ENCODE data around the gene ST6GALNAC1. TPM values are rescaled to one million over a fixed set of nuclear protein-coding genes. Genes with fewer than 3 reads are reported as not detected.

Gene ST6GALNAC1, protein sequence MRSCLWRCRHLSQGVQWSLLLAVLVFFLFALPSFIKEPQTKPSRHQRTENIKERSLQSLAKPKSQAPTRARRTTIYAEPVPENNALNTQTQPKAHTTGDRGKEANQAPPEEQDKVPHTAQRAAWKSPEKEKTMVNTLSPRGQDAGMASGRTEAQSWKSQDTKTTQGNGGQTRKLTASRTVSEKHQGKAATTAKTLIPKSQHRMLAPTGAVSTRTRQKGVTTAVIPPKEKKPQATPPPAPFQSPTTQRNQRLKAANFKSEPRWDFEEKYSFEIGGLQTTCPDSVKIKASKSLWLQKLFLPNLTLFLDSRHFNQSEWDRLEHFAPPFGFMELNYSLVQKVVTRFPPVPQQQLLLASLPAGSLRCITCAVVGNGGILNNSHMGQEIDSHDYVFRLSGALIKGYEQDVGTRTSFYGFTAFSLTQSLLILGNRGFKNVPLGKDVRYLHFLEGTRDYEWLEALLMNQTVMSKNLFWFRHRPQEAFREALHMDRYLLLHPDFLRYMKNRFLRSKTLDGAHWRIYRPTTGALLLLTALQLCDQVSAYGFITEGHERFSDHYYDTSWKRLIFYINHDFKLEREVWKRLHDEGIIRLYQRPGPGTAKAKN
- under 1 TPM in 3 of 9 donors, not detected in 6; 0.25 to 0.76 (median 0.33) TPM for total RNA-seq
- polyA plus RNA-seq, result under 1 TPM in 2 of 3 donors, not detected in 1; 0.47 to 0.88 TPM
- long read RNA-seq, donor 1, result 0 reads
- long read RNA-seq, donor 2, result 0 reads
- long read RNA-seq, donor 3, result 0 reads
- long read RNA-seq, donor 4, result 0 reads
- long read RNA-seq, donor 5, result 0 reads
- long read RNA-seq, donor 6, result 0 reads
- long read RNA-seq, donor 7, result 0 reads
- long read RNA-seq, donor 8, result 0 reads
- long read RNA-seq, donor 9, result 0 reads
- long read RNA-seq, donor 10, result 0 reads

- no peaks in the 10 kb centered on the region for H3K27me3 ChIP-seq
- peaks cover 7 to 11% of the 10 kb centered on the region in 2 donors for H3K4me1 ChIP-seq (replicated peaks in 1 of 2)
- H3K36me3 ChIP-seq (replicated peaks in 1 of 2), result no peaks in the 10 kb centered on the region
- no peak within 1 kb of the TSS for H3K27ac ChIP-seq
- intact Hi-C loops (cut with DNase I), result no loop called here
- H3K4me3 ChIP-seq, result no peak within 1 kb of the TSS
- DNase-seq, result no peak
- peaks cover 5 to 9% (median 5%) of the 10 kb centered on the region in 3 donors for H3K9me3 ChIP-seq (replicated peaks in 1 of 3)
- WGBS, 4 donors, result 78 to 87% (median 80%) methylated on average over 7 of the region's 7 CpGs
- TF ChIP-seq, protein P1, sequence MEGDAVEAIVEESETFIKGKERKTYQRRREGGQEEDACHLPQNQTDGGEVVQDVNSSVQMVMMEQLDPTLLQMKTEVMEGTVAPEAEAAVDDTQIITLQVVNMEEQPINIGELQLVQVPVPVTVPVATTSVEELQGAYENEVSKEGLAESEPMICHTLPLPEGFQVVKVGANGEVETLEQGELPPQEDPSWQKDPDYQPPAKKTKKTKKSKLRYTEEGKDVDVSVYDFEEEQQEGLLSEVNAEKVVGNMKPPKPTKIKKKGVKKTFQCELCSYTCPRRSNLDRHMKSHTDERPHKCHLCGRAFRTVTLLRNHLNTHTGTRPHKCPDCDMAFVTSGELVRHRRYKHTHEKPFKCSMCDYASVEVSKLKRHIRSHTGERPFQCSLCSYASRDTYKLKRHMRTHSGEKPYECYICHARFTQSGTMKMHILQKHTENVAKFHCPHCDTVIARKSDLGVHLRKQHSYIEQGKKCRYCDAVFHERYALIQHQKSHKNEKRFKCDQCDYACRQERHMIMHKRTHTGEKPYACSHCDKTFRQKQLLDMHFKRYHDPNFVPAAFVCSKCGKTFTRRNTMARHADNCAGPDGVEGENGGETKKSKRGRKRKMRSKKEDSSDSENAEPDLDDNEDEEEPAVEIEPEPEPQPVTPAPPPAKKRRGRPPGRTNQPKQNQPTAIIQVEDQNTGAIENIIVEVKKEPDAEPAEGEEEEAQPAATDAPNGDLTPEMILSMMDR (IDR thresholded peaks at IDR 0.05), result no peak
- no peak for TF ChIP-seq POLR2A (IDR thresholded peaks at IDR 0.05)
Measured at GRCh38 chr17:76643553-76644148, at the start of gene ST6GALNAC1. ST6GALNAC1 (minus strand) TSS chr17:76643757; CDS start chr17:76643638, 119 bp downstream.

DNA sequence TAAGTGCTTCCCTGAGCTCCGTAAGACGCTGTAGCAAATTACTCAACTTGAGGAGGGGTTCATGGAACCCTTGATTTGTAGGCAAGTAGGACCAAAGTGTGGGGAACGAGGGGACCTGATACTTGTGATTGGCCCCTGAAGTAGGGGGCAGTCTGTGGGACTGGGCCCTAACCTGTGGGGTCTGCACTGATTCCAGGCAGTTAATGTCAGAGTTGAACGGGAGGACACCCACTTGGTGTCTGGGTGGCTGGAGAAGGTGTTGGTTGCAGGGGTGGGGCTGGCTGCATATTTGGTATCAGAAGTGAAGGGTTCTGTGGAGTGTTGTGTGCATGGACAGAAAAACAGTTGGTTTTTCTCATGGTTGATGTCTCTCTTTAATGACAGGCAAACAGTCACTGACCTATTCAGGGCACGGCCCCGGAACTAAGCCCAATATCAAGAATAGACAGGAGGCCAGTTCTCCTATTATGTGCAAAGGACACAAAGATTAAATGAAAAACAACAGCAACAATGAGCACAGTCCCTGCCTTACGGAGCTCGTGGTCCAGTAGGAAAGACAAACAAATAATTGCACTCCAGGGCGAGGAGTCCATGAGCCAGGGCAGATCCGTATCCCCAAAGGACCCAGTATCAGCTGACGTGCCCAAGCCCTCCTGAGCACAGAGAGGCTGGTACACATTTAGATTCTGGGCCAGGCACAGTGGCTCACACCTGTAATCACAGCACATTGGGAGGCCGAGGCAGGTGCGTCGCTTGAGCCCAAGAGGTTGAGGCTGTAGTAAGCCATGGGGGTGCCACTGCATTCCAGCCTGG, 48.0 kb upstream of the ST6GALNAC1 start:
- no peak for TF ChIP-seq POLR2A (IDR thresholded peaks at IDR 0.05)
- TF ChIP-seq, protein P1 (IDR thresholded peaks at IDR 0.05), result no peak
- H3K4me3 ChIP-seq, result no peak overlapping the region
- intact Hi-C loops (cut with DNase I), result no loop called here
- peaks cover 31 to 72% of the 10 kb centered on the region in 2 donors for H3K4me1 ChIP-seq (replicated peaks in 1 of 2)
- no peaks in the 10 kb centered on the region for H3K9me3 ChIP-seq (replicated peaks in 1 of 3)
- DNase-seq, result no peak
- H3K27me3 ChIP-seq, result no peaks in the 10 kb centered on the region
- 72 to 86% (median 82%) methylated on average over 14 of the region's 14 CpGs for WGBS, 4 donors
- H3K27ac ChIP-seq, result peak overlapping the region in 2 of 5 donors; percentile 41 to 46
- H3K36me3 ChIP-seq (replicated peaks in 1 of 2), result no peaks in the 10 kb centered on the region

- 87 to 92% (median 89%) methylated on average over 11 to 13 of the region's 13 CpGs for WGBS, 4 donors
- TF ChIP-seq, protein P1 (IDR thresholded peaks at IDR 0.05), result no peak
- no peak for TF ChIP-seq POLR2A (IDR thresholded peaks at IDR 0.05)
- Histone ChIP-seq H3K36me3 (replicated peaks in 1 of 2) (peaks cover 0 to 5% of the 10 kb centered on the region in 2 donors), H3K4me3 (no peak overlapping the region), H3K27ac (peak overlapping the region in 2 of 5 donors; percentile 41 to 46), H3K9me3 (replicated peaks in 1 of 3) (no peaks in the 10 kb centered on the region), H3K27me3 (no peaks in the 10 kb centered on the region), H3K4me1 (replicated peaks in 1 of 2) (peaks cover 26 to 70% of the 10 kb centered on the region in 2 donors)
- no peak for DNase-seq
- intact Hi-C loops (cut with DNase I), result no loop called here
Measured at GRCh38 chr17:76690596-76691280, 47.2 kb upstream of the ST6GALNAC1 start.

Measured in adrenal gland (tissue), 19 donors.